GM21576 (cell line): ENCODE results near the gene PPIF.

ENCODE experiments used
- ATAC-seq: cut with Tn5 transposase; IDR thresholded peaks from one replicate; pipeline ENCODE4 v1.9.1; 2021; ENCODE audit warnings: mild to moderate bottlenecking, moderate library complexity; ENCODE audit not compliant: unreplicated experiment

The PPIF gene

GRCh38 chr10:79347226-79347893, at the start of gene PPIF:
Gene PPIF, plus strand, starts transcription at chr10:79347469. Its CDS starts 80 bp downstream, at chr10:79347549.
- ATAC-seq, result peak; percentile 76

GRCh38 chr10:79298403-79299244, 48.6 kb upstream of the PPIF start:
- ATAC-seq, result no peak

GRCh38 chr10:79299397-79300241, 47.6 kb upstream of the PPIF start:
- ATAC-seq, result no peak

- no peak for ATAC-seq
Observed at GRCh38 chr10:79300711-79301110, 46.6 kb upstream of the PPIF start.

- no peak for ATAC-seq
Observed at GRCh38 chr10:79301754-79302530, 45.3 kb upstream of the PPIF start.

GRCh38 chr10:79303631-79304478, 43.4 kb upstream of the PPIF start:
- no peak for ATAC-seq

GRCh38 chr10:79304479-79305087, 42.7 kb upstream of the PPIF start:
- ATAC-seq, result no peak

- ATAC-seq, result no peak
Observed at GRCh38 chr10:79305515-79305914, 41.8 kb upstream of the PPIF start.

GRCh38 chr10:79305988-79306387, 41.3 kb upstream of the PPIF start:
- no peak for ATAC-seq

GRCh38 chr10:79306644-79307220, 40.5 kb upstream of the PPIF start:
- ATAC-seq, result no peak

GRCh38 chr10:79308016-79308415, 39.3 kb upstream of the PPIF start:
- ATAC-seq, result no peak

GRCh38 chr10:79308969-79309665, 38.2 kb upstream of the PPIF start:
- ATAC-seq, result no peak

- no peak for ATAC-seq
Observed at GRCh38 chr10:79310200-79310865, 36.9 kb upstream of the PPIF start.

- no peak for ATAC-seq
Observed at GRCh38 chr10:79310911-79311573, 36.2 kb upstream of the PPIF start.

GRCh38 chr10:79311581-79312407, 35.5 kb upstream of the PPIF start:
- ATAC-seq, result no peak

- ATAC-seq, result no peak
Observed at GRCh38 chr10:79312601-79313187, 34.6 kb upstream of the PPIF start.
